ENCODE measurements around the gene OTOF. TPM values are rescaled to one million over a fixed set of nuclear protein-coding genes. Genes with fewer than 3 reads are reported as not detected.

Gene OTOF
- total RNA-seq, 2 experiments from 2014 or later: 22.2 to 23.7 TPM

- Mint-ChIP-seq H3K27me3 (peaks cover 19% of the 10 kb centered on the region), H3K36me3 (ENCODE audit: low read depth) (no peaks in the 10 kb centered on the region), H3K27ac (no peak overlapping the region), H3K4me1 (no peaks in the 10 kb centered on the region), H3K9me3 (no peaks in the 10 kb centered on the region), H3K4me3 (no peak overlapping the region)
- ChIA-PET CTCF (interaction anchor here (1.1 kb wide), 1 partner anchor 136 kb away, joined by 3 read pairs; no protein-coding TSS in a partner anchor), POLR2A (no interaction called here)
- no peak for DNase-seq
Measured at GRCh38 chr2:26442301-26442700, 35.6 kb downstream of the OTOF start.

GRCh38 chr2:26438926-26439325 lies 39.0 kb downstream of the OTOF start:
- H3K27me3 Mint-ChIP-seq: peaks cover 14% of the 10 kb centered on the region
- no peak overlapping the region for H3K27ac Mint-ChIP-seq
- H3K4me1 Mint-ChIP-seq: no peaks in the 10 kb centered on the region
- H3K4me3 Mint-ChIP-seq: no peak overlapping the region
- ChIA-PET CTCF (no interaction called here), POLR2A (no interaction called here)
- no peaks in the 10 kb centered on the region for H3K9me3 Mint-ChIP-seq
- no peaks in the 10 kb centered on the region for H3K36me3 Mint-ChIP-seq (ENCODE audit: low read depth)
- no peak for DNase-seq

- H3K4me3 Mint-ChIP-seq: no peak overlapping the region
- ChIA-PET POLR2A (no interaction called here), CTCF (no interaction called here)
- peaks cover 17% of the 10 kb centered on the region for H3K27me3 Mint-ChIP-seq
- no peak overlapping the region for H3K27ac Mint-ChIP-seq
- DNase-seq: no peak
- H3K36me3 Mint-ChIP-seq (ENCODE audit: low read depth): no peaks in the 10 kb centered on the region
- no peaks in the 10 kb centered on the region for H3K9me3 Mint-ChIP-seq
- H3K4me1 Mint-ChIP-seq: no peaks in the 10 kb centered on the region
Measured at GRCh38 chr2:26438526-26438925, 39.4 kb downstream of the OTOF start.

GRCh38 chr2:26435106-26435505 lies 42.8 kb downstream of the OTOF start:
- H3K27me3 Mint-ChIP-seq: peaks cover 28% of the 10 kb centered on the region
- no peak overlapping the region for H3K4me3 Mint-ChIP-seq
- H3K4me1 Mint-ChIP-seq: no peaks in the 10 kb centered on the region
- no peaks in the 10 kb centered on the region for H3K9me3 Mint-ChIP-seq
- DNase-seq: no peak
- no peaks in the 10 kb centered on the region for H3K36me3 Mint-ChIP-seq (ENCODE audit: low read depth)
- ChIA-PET CTCF (no interaction called here), POLR2A (interaction anchor here (0.7 kb wide), 1 partner anchor 549 kb away, joined by 3 read pairs; no protein-coding TSS in a partner anchor)
- no peak overlapping the region for H3K27ac Mint-ChIP-seq

- DNase-seq: no peak
- Mint-ChIP-seq H3K27me3 (peaks cover 15% of the 10 kb centered on the region), H3K9me3 (no peaks in the 10 kb centered on the region), H3K27ac (no peak overlapping the region), H3K4me1 (no peaks in the 10 kb centered on the region), H3K4me3 (no peak overlapping the region), H3K36me3 (ENCODE audit: low read depth) (no peaks in the 10 kb centered on the region)
- CTCF ChIA-PET: interaction anchor here (0.8 kb wide), 1 partner anchor 36 kb away, joined by 4 read pairs; no protein-coding TSS in a partner anchor
- POLR2A ChIA-PET: no interaction called here
Measured at GRCh38 chr2:26432859-26433258, 45.1 kb downstream of the OTOF start.

- H3K27me3 Mint-ChIP-seq: peaks cover 17% of the 10 kb centered on the region
- H3K36me3 Mint-ChIP-seq (ENCODE audit: low read depth): no peaks in the 10 kb centered on the region
- H3K9me3 Mint-ChIP-seq: no peaks in the 10 kb centered on the region
- H3K4me3 Mint-ChIP-seq: no peak overlapping the region
- H3K27ac Mint-ChIP-seq: no peak overlapping the region
- H3K4me1 Mint-ChIP-seq: no peaks in the 10 kb centered on the region
- ChIA-PET POLR2A (no interaction called here), CTCF (no interaction called here)
- DNase-seq: no peak
Measured at GRCh38 chr2:26432363-26432762, 45.6 kb downstream of the OTOF start.

GRCh38 chr2:26430826-26431225 lies 47.1 kb downstream of the OTOF start:
- no peaks in the 10 kb centered on the region for H3K36me3 Mint-ChIP-seq (ENCODE audit: low read depth)
- no peak overlapping the region for H3K4me3 Mint-ChIP-seq
- no peak for DNase-seq
- H3K27me3 Mint-ChIP-seq: peaks cover 17% of the 10 kb centered on the region
- ChIA-PET POLR2A (interaction anchor here (1.3 kb wide), 1 partner anchor 85 kb away, joined by 3 read pairs; no protein-coding TSS in a partner anchor), CTCF (interaction anchor here (0.7 kb wide), 1 partner anchor 77 kb away, joined by 3 read pairs; no protein-coding TSS in a partner anchor)
- no peaks in the 10 kb centered on the region for H3K4me1 Mint-ChIP-seq
- H3K9me3 Mint-ChIP-seq: no peaks in the 10 kb centered on the region
- H3K27ac Mint-ChIP-seq: no peak overlapping the region

GRCh38 chr2:26429779-26430578 lies 47.9 kb downstream of the OTOF start:
- no peak overlapping the region for H3K4me3 Mint-ChIP-seq
- no peak for DNase-seq
- ChIA-PET CTCF (interaction anchor here (0.7 kb wide), 1 partner anchor 76 kb away, joined by 3 read pairs; no protein-coding TSS in a partner anchor), POLR2A (interaction anchor here (1.3 kb wide), 1 partner anchor 84 kb away, joined by 3 read pairs; no protein-coding TSS in a partner anchor)
- H3K27ac Mint-ChIP-seq: no peak overlapping the region
- no peaks in the 10 kb centered on the region for H3K4me1 Mint-ChIP-seq
- peaks cover 21% of the 10 kb centered on the region for H3K27me3 Mint-ChIP-seq
- no peaks in the 10 kb centered on the region for H3K36me3 Mint-ChIP-seq (ENCODE audit: low read depth)
- no peaks in the 10 kb centered on the region for H3K9me3 Mint-ChIP-seq

- H3K4me1 Mint-ChIP-seq: no peaks in the 10 kb centered on the region
- no peaks in the 10 kb centered on the region for H3K36me3 Mint-ChIP-seq (ENCODE audit: low read depth)
- CTCF ChIA-PET: interaction anchor here (1.2 kb wide), 1 partner anchor 11 kb away, joined by 3 read pairs; no protein-coding TSS in a partner anchor
- POLR2A ChIA-PET: no interaction called here
- H3K9me3 Mint-ChIP-seq: no peaks in the 10 kb centered on the region
- no peak overlapping the region for H3K4me3 Mint-ChIP-seq
- no peak for DNase-seq
- peaks cover 23% of the 10 kb centered on the region for H3K27me3 Mint-ChIP-seq
- H3K27ac Mint-ChIP-seq: no peak overlapping the region
Measured at GRCh38 chr2:26428846-26429245, 49.1 kb downstream of the OTOF start.

- H3K36me3 Mint-ChIP-seq (ENCODE audit: low read depth): no peaks in the 10 kb centered on the region
- H3K27ac Mint-ChIP-seq: no peak overlapping the region
- H3K27me3 Mint-ChIP-seq: peaks cover 17% of the 10 kb centered on the region
- no peaks in the 10 kb centered on the region for H3K4me1 Mint-ChIP-seq
- H3K9me3 Mint-ChIP-seq: no peaks in the 10 kb centered on the region
- ChIA-PET CTCF (no interaction called here), POLR2A (no interaction called here)
- no peak for DNase-seq
- no peak overlapping the region for H3K4me3 Mint-ChIP-seq
Measured at GRCh38 chr2:26424221-26424620, 53.7 kb downstream of the OTOF start.

GRCh38 chr2:26423750-26424149 lies 54.2 kb downstream of the OTOF start:
- peaks cover 18% of the 10 kb centered on the region for H3K27me3 Mint-ChIP-seq
- H3K36me3 Mint-ChIP-seq (ENCODE audit: low read depth): no peaks in the 10 kb centered on the region
- H3K4me3 Mint-ChIP-seq: no peak overlapping the region
- H3K4me1 Mint-ChIP-seq: no peaks in the 10 kb centered on the region
- H3K27ac Mint-ChIP-seq: no peak overlapping the region
- DNase-seq: no peak
- H3K9me3 Mint-ChIP-seq: no peaks in the 10 kb centered on the region
- CTCF ChIA-PET: no interaction called here
- POLR2A ChIA-PET: no interaction called here

- POLR2A ChIA-PET: no interaction called here
Measured at GRCh38 chr2:26422947-26423629, 54.8 kb downstream of the OTOF start.

GRCh38 chr2:26421961-26422360 lies 56.0 kb downstream of the OTOF start:
- no peak overlapping the region for H3K4me3 Mint-ChIP-seq
- peaks cover 20% of the 10 kb centered on the region for H3K27me3 Mint-ChIP-seq
- no peaks in the 10 kb centered on the region for H3K4me1 Mint-ChIP-seq
- H3K9me3 Mint-ChIP-seq: no peaks in the 10 kb centered on the region
- H3K36me3 Mint-ChIP-seq (ENCODE audit: low read depth): no peaks in the 10 kb centered on the region
- CTCF ChIA-PET: no interaction called here
- POLR2A ChIA-PET: no interaction called here
- DNase-seq: no peak
- H3K27ac Mint-ChIP-seq: no peak overlapping the region

More at GRCh38 chr2:26422947-26423629, 54.8 kb downstream of the OTOF start:
- Mint-ChIP-seq H3K4me3 (no peak overlapping the region), H3K27ac (no peak overlapping the region), H3K27me3 (peaks cover 20% of the 10 kb centered on the region), H3K36me3 (ENCODE audit: low read depth) (no peaks in the 10 kb centered on the region), H3K9me3 (no peaks in the 10 kb centered on the region), H3K4me1 (no peaks in the 10 kb centered on the region)
- CTCF ChIA-PET: no interaction called here
- no peak for DNase-seq
